Bronchial epithelial cell (primary cell): ENCODE measurements around the gene CLSTN2. TPM values are rescaled to one million over a fixed set of nuclear protein-coding genes. Genes with fewer than 3 reads are reported as not detected.

Experiments used
- DNase-seq: peaks from one replicate; pipeline ENCODE4 v3.0.0-alpha.2; 2010; ENCODE audit warnings: low read depth
- FAIRE-seq: peaks from 2 replicates; lab custom pipeline; 2011; peaks lifted over from hg19 to GRCh38; lab: Jason Lieb, UNC
- H3K27me3 ChIP-seq: 2 replicates; pipeline ENCODE4 v1.5.1; 2011; ENCODE audit warnings: low read length; ENCODE audit not compliant: control insufficient read depth, insufficient read depth
- H3K36me3 ChIP-seq: 2 replicates; pipeline ENCODE4 v1.5.1; 2011; ENCODE audit warnings: low read length; ENCODE audit not compliant: control insufficient read depth, insufficient read depth
- H3K4me3 ChIP-seq: 2 replicates; pipeline ENCODE4 v1.5.1; 2011; ENCODE audit warnings: mild to moderate bottlenecking, low read depth, low read length, control low read depth
- total RNA-seq: library from RNA; depleted of rRNA; stranded (reverse); fragments of >200 nt; gene quantifications from 2 replicates; pipeline ENCODE4 v1.2.1, GENCODE V29; 2014
- TF ChIP-seq, protein P1 (sequence below): IDR thresholded peaks from 2 replicates; pipeline ENCODE4 v1.5.1; 2011; ENCODE audit warnings: mild to moderate bottlenecking, moderate library complexity, low read length, control low read depth, inconsistent platforms; ENCODE audit not compliant: insufficient read depth, severe bottlenecking

CLSTN2 gene
- total RNA-seq, 1 donor from 2014 or later = 0.26 TPM

DNA sequence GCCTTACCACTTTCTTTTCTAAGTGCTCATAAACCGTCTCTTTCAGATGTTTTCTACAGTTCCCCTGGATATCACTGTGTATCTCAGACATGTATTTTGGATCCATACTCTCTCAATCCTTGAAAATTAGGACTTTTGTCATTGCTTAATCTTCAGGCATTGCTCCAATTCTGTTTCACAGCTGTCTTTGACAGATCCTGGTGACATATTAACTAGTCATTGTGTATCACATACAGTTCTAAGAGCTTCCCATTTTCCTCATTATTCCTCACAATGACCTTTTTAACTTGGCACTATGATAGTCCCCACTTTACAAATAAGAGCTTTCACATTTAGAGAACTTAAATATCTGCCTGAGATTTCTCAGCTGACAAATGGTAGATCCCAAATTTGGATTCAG is 151.7 kb downstream of the CLSTN2 start:
- no peak overlapping the region for H3K4me3 ChIP-seq
- TF ChIP-seq, protein P1, sequence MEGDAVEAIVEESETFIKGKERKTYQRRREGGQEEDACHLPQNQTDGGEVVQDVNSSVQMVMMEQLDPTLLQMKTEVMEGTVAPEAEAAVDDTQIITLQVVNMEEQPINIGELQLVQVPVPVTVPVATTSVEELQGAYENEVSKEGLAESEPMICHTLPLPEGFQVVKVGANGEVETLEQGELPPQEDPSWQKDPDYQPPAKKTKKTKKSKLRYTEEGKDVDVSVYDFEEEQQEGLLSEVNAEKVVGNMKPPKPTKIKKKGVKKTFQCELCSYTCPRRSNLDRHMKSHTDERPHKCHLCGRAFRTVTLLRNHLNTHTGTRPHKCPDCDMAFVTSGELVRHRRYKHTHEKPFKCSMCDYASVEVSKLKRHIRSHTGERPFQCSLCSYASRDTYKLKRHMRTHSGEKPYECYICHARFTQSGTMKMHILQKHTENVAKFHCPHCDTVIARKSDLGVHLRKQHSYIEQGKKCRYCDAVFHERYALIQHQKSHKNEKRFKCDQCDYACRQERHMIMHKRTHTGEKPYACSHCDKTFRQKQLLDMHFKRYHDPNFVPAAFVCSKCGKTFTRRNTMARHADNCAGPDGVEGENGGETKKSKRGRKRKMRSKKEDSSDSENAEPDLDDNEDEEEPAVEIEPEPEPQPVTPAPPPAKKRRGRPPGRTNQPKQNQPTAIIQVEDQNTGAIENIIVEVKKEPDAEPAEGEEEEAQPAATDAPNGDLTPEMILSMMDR = no peak
- DNase-seq = no peak
- no peaks in the 10 kb centered on the region for H3K36me3 ChIP-seq
- FAIRE-seq = no peak
- H3K27me3 ChIP-seq = no peaks in the 10 kb centered on the region

DNA sequence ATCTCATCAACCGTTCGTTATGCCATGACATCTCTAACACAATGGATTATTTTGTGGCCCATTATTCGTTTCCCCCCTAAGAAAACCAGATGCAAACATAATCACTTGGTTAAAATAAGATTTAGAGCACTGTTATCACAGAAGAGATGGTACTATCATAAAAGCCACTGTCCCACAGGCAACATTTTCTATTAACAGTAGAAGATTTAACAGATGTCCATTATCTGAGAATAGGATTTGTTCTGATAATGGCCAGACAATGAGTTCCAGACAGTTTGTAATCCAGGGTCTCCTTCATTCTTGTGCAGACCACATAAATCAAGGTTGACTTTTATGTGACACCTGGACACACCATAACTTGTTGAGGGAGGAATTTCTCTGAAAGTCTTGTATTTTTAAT is 153.1 kb downstream of the CLSTN2 start:
- FAIRE-seq = no peak

DNA sequence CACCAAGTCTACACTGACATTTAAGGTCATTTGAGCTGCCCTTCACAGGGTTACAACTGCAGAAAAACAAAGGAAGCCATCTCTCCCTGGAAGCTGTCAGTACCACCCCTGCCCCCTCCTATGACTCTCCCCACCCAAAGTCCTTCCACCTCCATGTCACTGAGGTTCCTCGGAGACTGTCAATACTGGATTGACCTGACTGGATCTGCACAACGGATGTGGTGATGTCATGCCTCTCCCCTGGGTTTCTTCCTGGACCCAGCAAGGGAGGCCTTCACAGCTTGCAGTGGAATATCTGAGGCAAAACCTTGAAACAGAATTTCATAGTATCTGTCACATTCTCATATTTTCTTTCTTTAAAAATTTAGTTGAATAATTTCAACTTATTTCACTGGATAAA is 153.5 kb downstream of the CLSTN2 start:
- Histone ChIP-seq H3K27me3 (no peaks in the 10 kb centered on the region), H3K36me3 (no peaks in the 10 kb centered on the region), H3K4me3 (no peak overlapping the region)
- FAIRE-seq = no peak
- DNase-seq = no peak
- TF ChIP-seq, protein P1 = no peak

More for the DNA sequence above, 153.1 kb downstream of the CLSTN2 start:
- no peak for DNase-seq
- TF ChIP-seq, protein P1 = no peak
- no peak overlapping the region for H3K4me3 ChIP-seq
- H3K36me3 ChIP-seq = no peaks in the 10 kb centered on the region
- H3K27me3 ChIP-seq = no peaks in the 10 kb centered on the region

DNA sequence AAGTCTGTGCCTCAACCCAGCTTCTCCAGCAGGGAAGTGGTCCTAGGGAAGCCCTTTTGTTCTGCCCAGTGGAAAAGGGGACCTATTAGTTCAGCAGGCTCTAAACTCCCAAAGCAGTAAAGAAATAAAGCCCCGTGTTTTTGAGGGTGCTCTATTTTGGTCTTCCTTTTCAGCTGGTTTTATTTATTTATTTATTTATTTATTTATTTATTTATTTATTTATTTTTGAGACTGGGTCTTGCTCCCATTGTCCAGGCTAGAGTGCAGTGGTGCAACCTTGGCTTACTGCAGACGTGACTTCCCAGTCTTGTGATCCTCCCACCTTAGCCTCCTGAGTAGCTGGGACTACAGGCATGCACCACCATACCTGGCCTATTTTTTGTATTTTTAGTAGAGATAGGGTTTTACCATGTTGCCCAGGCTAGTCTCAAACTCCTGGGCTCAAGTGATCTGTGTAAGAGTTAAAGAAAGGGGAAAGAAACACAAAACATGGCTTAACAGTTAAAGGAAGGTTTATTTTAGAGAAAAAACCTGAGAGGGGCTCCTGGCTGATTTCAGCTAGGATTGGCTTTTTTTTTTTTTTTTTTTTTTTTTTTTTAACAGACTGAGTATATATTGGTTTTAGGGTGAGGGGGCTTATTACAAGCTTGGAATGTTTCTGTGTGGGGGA is 154.6 kb downstream of the CLSTN2 start:
- FAIRE-seq = no peak
- no peak overlapping the region for H3K4me3 ChIP-seq

DNA sequence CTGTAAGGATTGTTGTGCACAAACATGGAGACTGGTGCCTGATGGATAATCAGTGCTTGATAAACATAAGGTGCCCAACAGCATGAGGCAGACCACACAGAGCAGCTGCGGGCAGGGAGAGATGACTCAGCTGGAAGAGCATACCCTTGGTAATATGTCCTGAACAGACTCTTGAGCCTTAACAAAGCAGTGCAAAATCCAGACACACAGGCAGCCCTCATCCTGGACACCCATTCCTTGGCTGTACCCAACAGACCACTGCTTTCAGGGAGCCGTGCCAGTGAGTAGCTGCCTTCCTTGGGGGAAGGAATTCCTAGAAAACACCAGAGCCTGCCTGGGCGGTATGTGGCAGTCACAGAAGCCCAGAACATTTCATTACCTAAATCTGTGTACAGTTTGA is 156.2 kb downstream of the CLSTN2 start:
- DNase-seq (no peak), FAIRE-seq (no peak)

More for the DNA sequence above, 154.6 kb downstream of the CLSTN2 start:
- Histone ChIP-seq H3K27me3 (no peaks in the 10 kb centered on the region), H3K36me3 (no peaks in the 10 kb centered on the region)
- no peak for DNase-seq
- TF ChIP-seq, protein P1 = no peak

More for the DNA sequence above, 156.2 kb downstream of the CLSTN2 start:
- Histone ChIP-seq H3K4me3 (no peak overlapping the region), H3K27me3 (no peaks in the 10 kb centered on the region), H3K36me3 (no peaks in the 10 kb centered on the region)
- TF ChIP-seq, protein P1 = no peak
